SU-DHL-6 (cell line): Measurements from ENCODE around the gene LFNG.

Source experiments
- H2AFZ ChIP-seq: fragments of 200-600 bp; sonication (generic); 2 replicates; pipeline ENCODE4 v1.6.1; 2014; ENCODE audit warnings: low read depth, mild to moderate bottlenecking, moderate library complexity, mixed read lengths, antibody characterized with exemption, low read length; ENCODE audit not compliant: severe bottlenecking
- H3F3A ChIP-seq: fragments of 200-600 bp; shearing (Covaris generic); 2 replicates; pipeline ENCODE4 v1.6.0; 2016; ENCODE audit warnings: antibody characterized with exemption, mild to moderate bottlenecking; ENCODE audit not compliant: insufficient read depth
- H3K27ac ChIP-seq: fragments of 200-600 bp; sonication (generic); 2 replicates; pipeline ENCODE4 v1.5.1; 2016; ENCODE audit warnings: low read depth, mild to moderate bottlenecking, low read length, moderate library complexity, mixed read lengths
- H3K27me3 ChIP-seq: fragments of 200-600 bp; sonication (generic), shearing (Covaris generic); 2 replicates; pipeline ENCODE4 v1.6.0; 2014; ENCODE audit warnings: mild to moderate bottlenecking, low read length
- H3K36me3 ChIP-seq: fragments of 200-600 bp; sonication (generic); 2 replicates; pipeline ENCODE4 v1.6.1; 2014; ENCODE audit warnings: mild to moderate bottlenecking, low read length, mixed read lengths
- H3K4me2 ChIP-seq: fragments of 300-600, 200-600 bp; shearing (Covaris generic), sonication (generic); 2 replicates; pipeline ENCODE4 v1.6.0; 2014; ENCODE audit warnings: low read length, low read depth, mild to moderate bottlenecking; ENCODE audit not compliant: poor library complexity, severe bottlenecking
- H3K4me3 ChIP-seq: fragments of 200-600 bp; sonication (generic); 2 replicates; pipeline ENCODE4 v1.5.1; 2014; ENCODE audit warnings: antibody characterized with exemption, low read length, mild to moderate bottlenecking, mixed read lengths; ENCODE audit not compliant: insufficient read depth, poor library complexity, severe bottlenecking
- H3K79me2 ChIP-seq: fragments of 200-600 bp; sonication (generic); 2 replicates; pipeline ENCODE4 v1.6.1; 2014; ENCODE audit warnings: mild to moderate bottlenecking, low read length, moderate library complexity; ENCODE audit not compliant: insufficient read depth
- H3K9ac ChIP-seq: fragments of 200-600 bp; sonication (generic); 2 replicates; pipeline ENCODE4 v1.7.0; 2014; ENCODE audit warnings: mild to moderate bottlenecking, low read length
- H3K9me2 ChIP-seq: fragments of 200-600 bp; sonication (generic); replicated peaks from 2 replicates; pipeline ENCODE4 v1.6.1; 2014; ENCODE audit warnings: low read length; ENCODE audit not compliant: insufficient read depth
- H3K9me3 ChIP-seq: fragments of 200-600 bp; sonication (generic); 2 replicates; pipeline ENCODE4 v1.6.1; 2014; ENCODE audit warnings: low read length, mixed read lengths; ENCODE audit not compliant: insufficient read depth
- H4K20me1 ChIP-seq: fragments of 200-600 bp; sonication (generic); 2 replicates; pipeline ENCODE4 v1.6.1; 2014; ENCODE audit warnings: low read depth, mild to moderate bottlenecking, antibody characterized with exemption, low read length, moderate library complexity, mixed read lengths
- EZH2phosphoT487 ChIP-seq: fragments of 200-600 bp; sonication (generic), shearing (Covaris generic); conservative IDR thresholded peaks from 2 replicates; pipeline ENCODE4 v1.6.1; 2018; ENCODE audit warnings: mild to moderate bottlenecking, antibody characterized with exemption, low read length, moderate library complexity, mixed read lengths
- TF ChIP-seq, protein P1 (sequence below): fragments of 200-600 bp; sonication (generic); IDR thresholded peaks from one replicate; pipeline ENCODE4 v1.5.1; 2017; ENCODE audit warnings: antibody characterized with exemption, mild to moderate bottlenecking, low read length, moderate library complexity; ENCODE audit not compliant: insufficient read depth, poor library complexity, severe bottlenecking

LFNG gene

DNA sequence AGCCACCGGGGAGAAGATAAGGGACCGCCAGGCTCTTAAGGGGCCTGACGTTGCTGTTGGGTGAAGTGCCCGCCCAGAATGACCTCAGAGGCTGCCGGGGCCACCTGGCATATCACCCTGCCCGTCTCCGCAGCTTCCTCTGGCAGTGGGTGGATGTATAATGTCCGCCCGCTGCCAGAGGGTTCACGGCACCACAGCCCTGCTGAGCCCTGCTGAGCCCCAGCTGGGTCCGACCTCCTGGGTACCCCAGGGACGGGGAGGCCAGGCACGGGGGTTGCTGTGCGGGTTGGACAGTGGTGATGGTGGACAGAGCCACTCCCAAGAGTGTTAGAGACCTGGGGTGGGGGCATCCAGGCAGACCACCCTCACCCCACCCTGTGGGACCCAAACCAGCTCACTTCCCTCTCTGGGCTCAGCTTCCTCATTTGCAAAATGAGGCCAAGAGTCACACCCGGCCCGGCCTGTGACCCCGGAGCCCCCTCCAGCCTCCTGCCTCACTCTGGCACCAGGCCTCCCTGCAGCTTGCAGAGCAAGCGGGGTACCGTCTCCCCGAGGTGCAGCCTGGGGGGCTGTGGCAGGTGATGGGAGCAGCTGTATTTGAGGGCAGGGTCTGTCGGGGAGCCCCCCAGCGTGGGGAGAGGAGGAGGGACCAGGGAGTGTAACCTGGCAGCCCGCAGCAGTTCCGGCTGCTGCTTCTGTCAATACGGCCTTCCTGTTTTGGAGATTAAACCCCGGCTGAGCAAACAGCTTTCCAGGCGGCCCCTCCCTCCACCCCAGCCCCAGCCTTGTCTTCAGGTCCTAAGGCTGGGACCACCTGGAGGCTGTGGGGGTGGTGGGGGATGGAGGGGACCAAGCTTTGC is 8.4 kb upstream of the LFNG start:
- no peak overlapping the region for H3K27ac ChIP-seq
- TF ChIP-seq, protein P1, sequence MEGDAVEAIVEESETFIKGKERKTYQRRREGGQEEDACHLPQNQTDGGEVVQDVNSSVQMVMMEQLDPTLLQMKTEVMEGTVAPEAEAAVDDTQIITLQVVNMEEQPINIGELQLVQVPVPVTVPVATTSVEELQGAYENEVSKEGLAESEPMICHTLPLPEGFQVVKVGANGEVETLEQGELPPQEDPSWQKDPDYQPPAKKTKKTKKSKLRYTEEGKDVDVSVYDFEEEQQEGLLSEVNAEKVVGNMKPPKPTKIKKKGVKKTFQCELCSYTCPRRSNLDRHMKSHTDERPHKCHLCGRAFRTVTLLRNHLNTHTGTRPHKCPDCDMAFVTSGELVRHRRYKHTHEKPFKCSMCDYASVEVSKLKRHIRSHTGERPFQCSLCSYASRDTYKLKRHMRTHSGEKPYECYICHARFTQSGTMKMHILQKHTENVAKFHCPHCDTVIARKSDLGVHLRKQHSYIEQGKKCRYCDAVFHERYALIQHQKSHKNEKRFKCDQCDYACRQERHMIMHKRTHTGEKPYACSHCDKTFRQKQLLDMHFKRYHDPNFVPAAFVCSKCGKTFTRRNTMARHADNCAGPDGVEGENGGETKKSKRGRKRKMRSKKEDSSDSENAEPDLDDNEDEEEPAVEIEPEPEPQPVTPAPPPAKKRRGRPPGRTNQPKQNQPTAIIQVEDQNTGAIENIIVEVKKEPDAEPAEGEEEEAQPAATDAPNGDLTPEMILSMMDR: no peak
- 0 out of 2 replicates have a peak, but pooled peaks have one; percentile 38 for TF ChIP-seq EZH2phosphoT487
- no peaks in the 10 kb centered on the region for H3K79me2 ChIP-seq
- H4K20me1 ChIP-seq: no peaks in the 10 kb centered on the region
- H3K9ac ChIP-seq: no peak overlapping the region
- H3K36me3 ChIP-seq: no peaks in the 10 kb centered on the region
- H2AFZ ChIP-seq: no peak overlapping the region
- no peaks in the 10 kb centered on the region for H3K27me3 ChIP-seq
- no peak overlapping the region for H3K4me3 ChIP-seq
- no peaks in the 10 kb centered on the region for H3K9me3 ChIP-seq
- no peaks in the 10 kb centered on the region for H3K9me2 ChIP-seq
- no peaks in the 10 kb centered on the region for H3F3A ChIP-seq
- H3K4me2 ChIP-seq: peak overlapping the region; percentile 6

DNA sequence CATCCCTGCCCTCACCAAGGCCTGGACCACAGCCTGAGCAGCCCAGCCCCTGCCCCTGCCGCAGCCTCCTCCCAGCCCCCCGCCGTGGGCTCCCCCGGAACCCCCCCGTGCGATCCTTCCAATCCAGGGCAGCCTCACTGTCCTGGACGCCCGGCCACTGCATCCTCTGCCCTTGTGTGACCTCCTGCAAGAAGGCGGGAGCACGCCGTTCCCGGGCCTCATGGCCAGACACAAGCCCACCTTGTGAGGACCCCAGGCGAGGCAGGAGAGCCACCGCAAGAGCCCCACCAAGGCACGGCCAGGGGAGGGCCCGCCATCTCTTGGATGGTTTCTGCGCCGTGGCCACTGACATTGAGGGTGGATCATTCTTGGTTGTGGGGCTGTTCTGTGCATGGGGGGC is 7.8 kb upstream of the LFNG start:
- Histone ChIP-seq H3K79me2 (no peaks in the 10 kb centered on the region), H3K27me3 (no peaks in the 10 kb centered on the region), H3K4me3 (no peak overlapping the region), H4K20me1 (no peaks in the 10 kb centered on the region), H3K27ac (no peak overlapping the region), H3K9me3 (no peaks in the 10 kb centered on the region), H3K4me2 (no peak overlapping the region), H3K36me3 (no peaks in the 10 kb centered on the region), H3F3A (no peaks in the 10 kb centered on the region), H2AFZ (no peak overlapping the region), H3K9ac (no peak overlapping the region), H3K9me2 (no peaks in the 10 kb centered on the region)
- no peak for TF ChIP-seq EZH2phosphoT487
- TF ChIP-seq, protein P1: no peak

DNA sequence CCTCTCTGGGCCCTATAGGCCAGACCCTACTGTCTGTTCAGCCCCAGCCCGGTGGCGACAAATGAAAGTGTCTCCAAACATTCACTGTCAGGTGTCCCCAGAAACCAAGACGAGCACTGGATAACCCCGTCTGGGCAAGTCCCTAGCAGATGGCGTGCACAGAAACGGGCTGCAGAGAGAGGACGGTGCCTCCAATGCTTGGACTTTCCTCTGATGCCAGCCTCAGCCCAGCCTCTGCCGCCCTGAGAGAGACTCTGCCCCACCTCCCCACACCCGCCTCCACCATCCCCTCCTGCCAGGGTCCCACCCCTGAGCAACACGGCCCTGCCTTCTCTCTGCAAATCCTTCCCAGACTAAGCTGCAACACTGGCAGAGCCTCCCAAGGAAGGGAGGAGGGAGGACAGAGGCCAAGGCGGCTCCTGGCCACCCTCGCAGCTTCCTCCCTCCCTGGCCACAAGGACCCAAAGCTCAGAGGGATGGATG is 7.4 kb upstream of the LFNG start:
- no peaks in the 10 kb centered on the region for H3F3A ChIP-seq
- H2AFZ ChIP-seq: no peak overlapping the region
- no peak overlapping the region for H3K9ac ChIP-seq
- no peak overlapping the region for H3K4me2 ChIP-seq
- H3K36me3 ChIP-seq: no peaks in the 10 kb centered on the region
- H3K27ac ChIP-seq: no peak overlapping the region
- TF ChIP-seq, protein P1: no peak
- TF ChIP-seq EZH2phosphoT487: no peak
- no peaks in the 10 kb centered on the region for H3K9me2 ChIP-seq
- H3K27me3 ChIP-seq: no peaks in the 10 kb centered on the region
- H3K79me2 ChIP-seq: no peaks in the 10 kb centered on the region
- H4K20me1 ChIP-seq: no peaks in the 10 kb centered on the region
- no peak overlapping the region for H3K4me3 ChIP-seq
- H3K9me3 ChIP-seq: no peaks in the 10 kb centered on the region
